ENCODE data around the gene TUBA1B. TPM values are rescaled to one million over a fixed set of nuclear protein-coding genes. Genes with fewer than 3 reads are reported as not detected.

TUBA1B gene
- total and polyA plus RNA-seq, 4 donors = 125 to 1,268 (median 243) TPM

GRCh38 chr12:49110464-49111155 lies 20.6 kb downstream of the TUBA1B start, which contains the start of gene LMBR1L (continued):
- no peak for TF ChIP-seq EGR1 (IDR thresholded peaks at IDR 0.05; ENCODE audit: low read depth in 2 of 2)
- no peak for TF ChIP-seq ZBTB33 (IDR thresholded peaks at IDR 0.05)

- peak overlapping the region; percentile 95 to 96 for H3K27ac ChIP-seq (ENCODE audit: low read depth in 1 of 2, low read length in 2 of 2)
- H3K4me1 ChIP-seq (ENCODE audit: control insufficient read depth in 4 of 4, insufficient read depth in 4 of 4, low read length in 3 of 4) = peaks cover 5 to 22% (median 14%) of the 10 kb centered on the region in 4 donors
- H3K4me3 ChIP-seq (ENCODE audit: low read depth in 1 of 3, low read length in 3 of 3) = peak overlapping the region; percentile 80 to 93 (median 90)
- H3K27me3 ChIP-seq (ENCODE audit: control insufficient read depth in 4 of 4, insufficient read depth in 4 of 4, low read length in 3 of 4) = no peaks in the 10 kb centered on the region
- H3K36me3 ChIP-seq (ENCODE audit: control insufficient read depth in 4 of 4, insufficient read depth in 3 of 4, low read depth in 1 of 4, low read length in 3 of 4) = peaks cover 0 to 7% (median 2%) of the 10 kb centered on the region in 4 donors
- TF ChIP-seq SP1 (IDR thresholded peaks at IDR 0.05) = no peak
- TF ChIP-seq ZBTB33 (IDR thresholded peaks at IDR 0.05) = no peak
- no peak for TF ChIP-seq MAX (IDR thresholded peaks at IDR 0.05)
- H3K9me3 ChIP-seq (ENCODE audit: control insufficient read depth in 4 of 4, low read length in 3 of 4) = no peaks in the 10 kb centered on the region
- peak overlapping the region; percentile 36 to 81 for H3K9ac ChIP-seq (ENCODE audit: low read depth in 1 of 2, low read length in 2 of 2)
- 7% methylated on average over 33 of the region's 33 CpGs for WGBS
- DNase-seq (ENCODE audit: low spot score) = no peak
Observed at GRCh38 chr12:49109641-49110463, 21.3 kb downstream of the TUBA1B start.

- Histone ChIP-seq H3K27ac (ENCODE audit: low read depth in 1 of 2, low read length in 2 of 2) (peak overlapping the region; percentile 95 to 96), H3K36me3 (ENCODE audit: control insufficient read depth in 4 of 4, insufficient read depth in 3 of 4, low read depth in 1 of 4, low read length in 3 of 4) (peaks cover 3 to 7% (median 5%) of the 10 kb centered on the region in 4 donors), H3K9ac (ENCODE audit: low read depth in 1 of 2, low read length in 2 of 2) (no peak overlapping the region), H3K4me1 (ENCODE audit: control insufficient read depth in 4 of 4, insufficient read depth in 4 of 4, low read length in 3 of 4) (peaks cover 5 to 22% (median 14%) of the 10 kb centered on the region in 4 donors), H3K4me3 (ENCODE audit: low read depth in 1 of 3, low read length in 3 of 3) (peak overlapping the region; percentile 26 to 80 (median 64)), H3K27me3 (ENCODE audit: control insufficient read depth in 4 of 4, insufficient read depth in 4 of 4, low read length in 3 of 4) (no peaks in the 10 kb centered on the region), H3K9me3 (ENCODE audit: control insufficient read depth in 4 of 4, low read length in 3 of 4) (no peaks in the 10 kb centered on the region)
- DNase-seq (ENCODE audit: low spot score) = no peak
- TF ChIP-seq NR2F2 (IDR thresholded peaks at IDR 0.05) (peak; percentile 71), ATF3 (IDR thresholded peaks at IDR 0.05) (no peak), CTCF (IDR thresholded peaks at IDR 0.05; ENCODE audit: low read depth, low read length, missing input control) (no peak), HNF4A (conservative IDR thresholded peaks at IDR 0.05) (peak; percentile 62 to 73), HNF4G (IDR thresholded peaks at IDR 0.05) (no peak), RXRA (IDR thresholded peaks at IDR 0.05) (peak; percentile 47 to 48), SP1 (IDR thresholded peaks at IDR 0.05) (peak; percentile 54), JUND (IDR thresholded peaks at IDR 0.05) (no peak), REST (IDR thresholded peaks at IDR 0.05) (no peak)
- 19% methylated on average over 4 of the region's 4 CpGs for WGBS
Observed at GRCh38 chr12:49108958-49109404, 22.2 kb downstream of the TUBA1B start.
